Right lobe of liver (tissue), 4 donors: ENCODE measurements around the gene SERPINE1.

ENCODE experiments used
- CTCF ChIP-seq, 4 donors: fragments of 200-600 bp in 3 of 4; fragments of 450-650 bp in 1 of 4; IDR thresholded peaks; one replicate each; pipeline versions ENCODE4 v1.5.1 to v1.8.0; 2016 to 2022; ENCODE audit warnings: antibody characterized with exemption in 4 of 4, mild to moderate bottlenecking in 2 of 4
- POLR2A ChIP-seq: fragments of 450-650 bp; IDR thresholded peaks from one replicate; pipeline ENCODE4 v1.6.1; 2017; ENCODE audit warnings: antibody characterized with exemption, mild to moderate bottlenecking
- donor health status: DM: no; HTN: no; CAD: no.
- donor health status: DM: no; HTN: no; CAD: no.
- donor health status: DM: no; HTN: yes; CAD: no.

DNA sequence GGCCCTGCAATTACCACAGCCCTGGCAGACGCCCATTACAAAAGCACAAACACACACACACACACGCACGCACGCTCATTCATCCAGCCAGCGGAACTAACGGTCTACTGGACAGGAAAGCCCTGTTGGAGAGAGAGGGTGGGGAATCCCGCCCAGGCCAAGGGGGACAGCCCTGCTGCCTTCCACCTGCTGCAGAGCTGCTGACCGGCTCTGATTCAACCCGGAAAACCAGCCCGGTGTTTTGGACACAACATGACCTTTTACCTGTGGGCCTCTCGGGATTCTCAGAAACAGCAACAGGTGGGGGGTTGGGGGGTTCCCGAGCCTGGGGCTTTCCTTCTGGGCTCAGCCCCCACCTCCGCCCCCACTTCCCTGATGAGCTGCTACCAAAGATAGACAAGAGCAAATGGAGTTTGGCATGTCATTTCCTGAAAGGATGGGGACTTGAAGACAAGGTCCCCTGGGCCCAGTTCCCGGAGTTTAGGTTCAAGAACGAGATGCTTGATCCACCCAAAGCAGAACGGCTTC lies 18.5 kb upstream of the SERPINE1 start:
- TF ChIP-seq POLR2A (no peak), CTCF (IDR thresholded peaks at IDR 0.05) (no peak)
